NCI-H187 treated with DMSO at 0.1 percent for 48 hours (cell line): Measurements from ENCODE around the gene MORC4.

Source experiments
- DNase-seq: peaks from one replicate; lab custom pipeline; 2025; lab: John Stamatoyannopoulos, UW

MORC4 gene

GRCh38 chrX:107000013-107000515 lies at the start of gene MORC4:
MORC4 (minus strand) TSS chrX:107000212; CDS start chrX:106999969, 243 bp downstream.
- DNase-seq: peak; percentile 27

- DNase-seq: no peak
Observed at GRCh38 chrX:107047622-107048021, 47.6 kb upstream of the MORC4 start.

- DNase-seq: no peak
Observed at GRCh38 chrX:107029752-107030151, 29.7 kb upstream of the MORC4 start.

GRCh38 chrX:107025545-107025944 lies 25.5 kb upstream of the MORC4 start:
- no peak for DNase-seq

- DNase-seq: no peak
Observed at GRCh38 chrX:107014936-107015335, 14.9 kb upstream of the MORC4 start.

DNA sequence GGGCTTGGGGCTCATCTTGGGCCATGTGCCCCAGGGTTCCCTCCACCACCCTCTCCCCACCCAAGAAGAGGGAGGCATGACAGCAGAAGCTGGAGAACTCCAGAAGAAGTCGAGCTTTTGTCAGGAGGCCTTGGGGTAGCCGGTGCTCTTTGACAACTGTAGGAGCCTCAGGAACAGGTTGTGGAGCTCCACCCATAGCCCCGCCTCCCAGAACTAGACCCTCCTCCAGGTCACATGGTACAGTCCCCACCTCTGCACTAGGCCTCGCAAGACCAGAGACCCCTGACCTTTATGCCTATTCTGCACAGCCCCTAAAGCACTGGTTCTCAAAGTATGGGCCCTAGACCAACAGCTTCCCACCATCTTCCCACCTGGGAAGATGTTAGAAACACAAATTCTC lies 8.0 kb upstream of the MORC4 start:
- no peak for DNase-seq

- DNase-seq: no peak
Observed at GRCh38 chrX:106999002-106999975, 723 bp downstream of the MORC4 start.

DNA sequence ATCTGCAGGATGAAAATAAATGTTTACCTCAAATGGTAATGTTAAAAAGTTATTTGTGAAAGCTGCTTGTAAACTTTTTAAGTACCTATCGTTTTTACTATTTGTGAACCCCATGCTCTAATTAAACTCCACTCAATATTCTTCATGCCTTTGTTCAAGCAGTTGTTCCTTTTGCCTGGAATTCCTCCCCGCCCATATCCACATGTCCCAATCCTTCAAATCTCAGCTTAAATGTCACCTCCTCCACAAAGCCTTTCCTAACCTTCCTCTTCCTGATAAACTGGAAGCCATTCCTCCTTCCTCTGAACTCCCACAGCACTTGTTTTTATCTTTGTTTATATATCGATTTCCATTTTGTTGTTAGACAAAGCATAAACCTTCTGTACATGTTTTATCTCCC lies 2.4 kb downstream of the MORC4 start:
- no peak for DNase-seq

DNA sequence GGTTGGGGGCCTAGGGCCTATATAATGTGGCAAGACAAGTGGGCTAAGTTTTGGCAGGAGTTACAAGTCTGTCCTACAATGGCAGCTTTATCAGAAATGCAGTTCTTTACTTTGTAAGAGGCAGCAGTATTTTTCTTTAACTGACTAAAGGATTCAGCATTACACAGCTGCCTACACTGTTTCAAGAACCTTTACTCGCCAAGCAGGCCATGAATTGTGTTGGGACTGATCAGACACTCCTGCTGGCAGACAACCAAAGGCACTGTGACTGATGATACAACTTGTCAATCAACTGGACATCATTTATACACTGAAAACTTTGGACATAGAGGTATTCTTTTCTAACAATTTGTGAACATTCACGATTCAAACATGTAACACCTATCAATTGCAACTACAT lies 4.3 kb downstream of the MORC4 start:
- DNase-seq: no peak

DNA sequence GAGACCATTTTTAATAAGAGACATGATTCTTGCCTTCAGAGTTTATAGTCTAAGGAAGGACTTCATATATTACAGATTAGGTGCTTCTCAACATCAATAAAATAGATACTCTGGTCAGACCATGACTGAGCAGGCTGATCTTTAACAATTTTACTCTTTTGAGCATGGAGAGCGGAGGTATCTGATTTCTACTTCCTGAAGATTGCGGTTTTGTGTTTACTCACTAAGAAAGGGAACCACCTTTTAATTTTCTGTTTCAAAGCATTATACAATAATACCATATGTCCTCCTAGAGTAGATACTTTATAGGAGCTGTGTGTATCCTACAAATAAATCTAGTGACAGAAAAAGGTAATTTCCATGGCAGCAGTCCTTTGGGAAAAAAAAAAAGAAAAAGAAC lies 12.5 kb downstream of the MORC4 start:
- no peak for DNase-seq

- no peak for DNase-seq
Observed at GRCh38 chrX:106980952-106981626, 18.9 kb downstream of the MORC4 start.

- no peak for DNase-seq
Observed at GRCh38 chrX:106976416-106976815, 23.6 kb downstream of the MORC4 start.

DNA sequence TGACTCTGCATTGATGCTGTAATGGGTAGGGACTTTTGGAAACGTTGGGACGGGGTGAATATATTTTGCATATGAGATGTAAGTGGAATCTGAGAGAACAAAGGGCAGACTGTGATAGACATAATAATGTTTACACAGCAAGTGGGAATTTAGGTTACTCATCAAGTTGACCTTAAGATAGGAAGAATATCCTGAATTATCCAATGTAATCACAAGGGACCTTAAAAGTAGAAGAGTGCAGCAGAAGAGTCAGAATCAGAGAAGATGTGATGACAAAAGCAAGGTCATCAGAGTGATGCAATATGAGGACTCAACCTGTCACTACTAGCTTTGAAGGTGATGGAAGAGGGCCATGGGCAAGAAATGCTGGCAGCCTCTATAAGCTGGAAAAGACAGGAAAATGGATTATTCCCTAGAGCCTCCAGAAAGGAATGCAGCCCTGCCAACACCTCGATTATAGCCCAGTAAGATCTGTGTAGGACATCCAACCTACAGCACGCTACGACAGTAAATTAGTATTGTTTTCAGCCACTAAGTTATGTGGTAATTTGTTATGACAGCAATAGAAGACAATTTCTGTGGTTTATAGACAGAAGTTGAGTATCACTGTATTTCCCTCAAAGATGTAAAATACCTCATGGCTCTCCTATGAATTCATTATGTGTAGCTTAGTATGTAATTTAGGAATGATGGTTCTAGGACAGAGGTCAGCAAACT lies 26.4 kb downstream of the MORC4 start:
- DNase-seq: no peak

DNA sequence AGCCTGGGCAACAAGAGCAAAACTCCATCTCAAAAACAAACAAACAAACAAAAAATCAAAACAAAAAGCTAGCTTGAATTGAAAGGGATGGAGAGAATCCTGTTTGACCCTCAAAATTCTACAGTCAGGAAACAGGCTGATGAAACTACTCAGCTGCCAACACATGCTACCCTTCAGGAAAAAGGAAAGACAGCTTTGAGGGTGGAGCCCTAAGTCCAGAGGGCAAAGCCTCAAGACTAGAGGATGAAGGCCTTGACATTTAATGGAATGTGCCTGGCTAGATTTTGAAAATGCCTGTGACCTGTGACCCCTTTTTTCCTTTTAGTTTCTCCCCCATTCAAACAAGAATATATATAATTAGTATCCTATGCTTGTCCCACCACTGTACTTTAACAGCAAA lies 27.1 kb downstream of the MORC4 start:
- no peak for DNase-seq

GRCh38 chrX:106966547-106966946 lies 33.5 kb downstream of the MORC4 start:
- peak; percentile 23 for DNase-seq

GRCh38 chrX:106964290-106964689 lies 35.7 kb downstream of the MORC4 start:
- DNase-seq: no peak

DNA sequence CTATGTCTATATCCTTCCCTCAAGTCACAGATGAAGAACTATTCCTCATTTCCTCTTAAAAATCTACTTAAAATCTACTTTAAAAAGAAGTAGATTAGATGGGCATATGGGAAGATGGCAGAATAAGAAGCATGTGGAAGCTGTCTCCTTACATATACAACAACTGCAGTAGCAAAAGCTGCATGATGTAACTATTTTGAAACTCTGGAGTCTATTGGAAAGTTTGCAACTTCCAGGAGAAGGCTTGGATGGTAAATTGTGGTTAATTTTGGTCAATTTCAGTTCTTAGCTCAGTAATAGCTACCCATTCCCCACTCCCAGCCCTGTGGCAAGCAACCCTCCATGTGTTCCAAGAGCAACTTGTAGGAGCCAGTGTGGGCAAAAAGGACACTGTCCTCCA lies 36.9 kb downstream of the MORC4 start:
- no peak for DNase-seq

DNA sequence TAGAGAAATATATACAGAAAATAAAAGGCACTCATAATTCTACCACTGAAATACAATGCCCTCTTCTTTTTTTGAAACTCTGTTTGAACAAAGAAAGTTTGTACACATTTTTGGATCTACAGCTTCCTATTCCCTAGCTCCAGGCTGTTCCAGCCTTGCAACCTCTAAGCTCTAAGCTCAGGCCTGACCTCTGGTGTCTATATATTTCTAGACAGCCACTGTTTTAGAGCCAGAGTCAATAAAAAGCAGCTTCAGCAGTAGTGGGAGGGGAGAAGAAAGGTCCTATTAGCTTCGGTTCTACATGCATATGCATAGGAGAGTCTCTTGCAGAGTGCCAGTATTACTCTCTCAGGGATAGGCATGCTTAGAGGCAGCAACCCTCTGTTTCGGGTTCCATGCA lies 40.1 kb downstream of the MORC4 start:
- no peak for DNase-seq

GRCh38 chrX:106957856-106958255 lies 42.2 kb downstream of the MORC4 start:
- DNase-seq: no peak

DNA sequence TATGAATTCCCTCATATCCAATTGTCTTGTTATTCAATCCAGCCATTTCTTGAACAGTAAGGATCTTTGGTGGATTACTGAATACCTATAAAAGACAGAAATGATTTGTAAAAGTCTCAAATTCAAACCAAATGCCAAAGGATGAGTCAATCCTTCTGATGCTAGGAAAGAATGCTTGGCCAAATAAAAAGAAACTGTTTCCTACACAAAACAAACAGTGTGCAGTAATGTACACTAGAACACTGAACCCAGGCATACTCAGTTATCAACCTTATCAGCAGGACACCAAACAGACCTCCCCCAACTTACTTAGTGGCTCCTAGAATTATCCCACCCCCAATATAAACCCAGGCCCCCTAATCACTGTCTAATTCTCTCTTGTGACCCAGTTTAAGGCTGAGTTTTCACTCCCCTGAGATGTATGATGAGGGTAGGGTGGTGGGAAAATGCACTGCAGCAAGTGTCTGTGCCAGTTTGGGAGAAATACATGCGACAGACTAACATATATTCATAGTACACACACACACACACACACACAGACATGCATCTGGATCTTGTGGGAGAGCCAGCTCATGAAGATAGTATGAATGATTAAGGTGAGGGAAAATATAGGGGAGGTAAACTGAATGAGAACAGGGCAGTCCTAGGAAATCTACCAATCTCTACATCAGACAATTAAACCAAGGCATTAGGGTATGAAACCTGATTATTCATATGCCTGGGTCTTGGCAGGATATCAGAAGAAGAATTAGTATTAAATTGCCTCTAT lies 44.8 kb downstream of the MORC4 start:
- DNase-seq: no peak

DNA sequence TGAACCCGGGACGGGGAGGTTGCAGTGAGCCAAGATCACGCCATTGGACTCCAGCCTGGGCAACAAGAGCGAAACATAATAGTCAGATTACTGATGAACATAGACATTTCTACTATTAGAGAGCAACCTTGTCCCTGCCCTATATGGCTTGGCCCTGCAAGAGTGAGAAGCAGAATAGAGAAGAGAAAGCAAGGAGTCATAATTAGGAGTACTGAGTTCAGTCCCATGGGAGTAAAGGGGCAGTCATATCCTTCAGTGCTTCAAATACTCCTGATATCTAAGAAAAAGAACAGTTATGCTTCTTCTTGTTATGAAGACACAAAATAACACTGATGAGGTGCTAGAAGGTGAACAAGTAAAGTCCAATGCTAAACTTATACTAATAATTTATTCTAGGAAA lies 46.0 kb downstream of the MORC4 start:
- DNase-seq: no peak

- no peak for DNase-seq
Observed at GRCh38 chrX:106952988-106953387, 47.0 kb downstream of the MORC4 start.
